Cardiac muscle cell (in vitro differentiated cells and primary cell): ENCODE results near the gene SHROOM3. TPM values are rescaled to one million over a fixed set of nuclear protein-coding genes. Genes with fewer than 3 reads are reported as not detected.

ENCODE experiments used
- DNase-seq, 2 donors: peaks; one replicate each; pipeline versions ENCODE4 v3.0.0 to v3.0.0-alpha.2; 2010 to 2017; ENCODE audit warnings: low read depth in 1 of 2, low spot score in 1 of 2
- H3K27ac ChIP-seq: fragments of 200-600 bp; sonication (generic); 2 replicates; pipeline ENCODE4 v1.5.1; 2016
- H3K27me3 ChIP-seq: fragments of 200-600 bp; sonication (generic); 2 replicates; pipeline ENCODE4 v1.6.0; 2016; ENCODE audit warnings: control low read depth
- H3K36me3 ChIP-seq: fragments of 200-600 bp; sonication (generic); 2 replicates; pipeline ENCODE4 v1.5.1; 2016; ENCODE audit warnings: control low read depth
- H3K4me1 ChIP-seq: fragments of 200-600 bp; sonication (generic); 2 replicates; pipeline ENCODE4 v1.8.1; 2017; ENCODE audit warnings: low read depth, mild to moderate bottlenecking, mixed run types
- H3K4me3 ChIP-seq: fragments of 200-600 bp; sonication (generic); 2 replicates; pipeline ENCODE4 v1.5.1; 2016; ENCODE audit warnings: mild to moderate bottlenecking
- H3K9me3 ChIP-seq: fragments of 200-600 bp; sonication (generic); 2 replicates; pipeline ENCODE4 v1.5.1; 2017; ENCODE audit warnings: low read depth, mild to moderate bottlenecking, control low read depth
- polyA plus RNA-seq: library from polyadenylated mRNA; unstranded; fragments of >200 nt; fragmentation: Nextera tagmentation; extraction: Ambion mirVana; gene quantifications from 2 replicates; pipeline ENCODE4 v1.2.1, GENCODE V29; 2016
- total RNA-seq: library from RNA; depleted of rRNA; stranded (reverse); fragments of >200 nt; gene quantifications from 2 replicates; pipeline ENCODE4 v1.2.3, GENCODE V29; 2016
- TF ChIP-seq, protein P1 (sequence below): IDR thresholded peaks from 2 replicates; pipeline ENCODE4 v1.5.1; 2012; ENCODE audit warnings: low read depth, mild to moderate bottlenecking, low read length

The SHROOM3 gene
- total and polyA plus RNA-seq, 2 experiments from 2014 or later = 13.7 to 47.7 TPM

DNA sequence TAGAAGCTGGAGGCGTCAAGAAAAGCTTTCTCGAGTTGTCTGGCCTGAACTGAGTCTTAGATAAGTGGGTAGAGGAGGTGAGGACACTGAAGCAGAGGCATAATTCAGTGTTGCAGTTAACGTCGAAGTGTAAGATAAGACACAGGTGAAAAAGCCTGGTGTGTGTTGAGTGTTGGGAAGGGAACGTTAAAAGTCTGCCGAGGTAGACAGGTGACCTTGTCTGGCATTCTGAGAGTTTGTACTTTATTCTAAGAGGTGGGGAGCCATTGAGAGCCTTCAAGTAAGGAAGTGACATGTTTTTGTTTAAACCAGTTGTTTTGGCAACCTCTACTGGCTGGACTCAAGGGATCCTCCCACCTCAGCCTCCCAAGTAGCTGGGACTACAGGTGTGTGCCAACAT is 219.1 kb downstream of the SHROOM3 start:
- H3K4me1 ChIP-seq = peaks cover 12% of the 10 kb centered on the region
- no peak for DNase-seq

DNA sequence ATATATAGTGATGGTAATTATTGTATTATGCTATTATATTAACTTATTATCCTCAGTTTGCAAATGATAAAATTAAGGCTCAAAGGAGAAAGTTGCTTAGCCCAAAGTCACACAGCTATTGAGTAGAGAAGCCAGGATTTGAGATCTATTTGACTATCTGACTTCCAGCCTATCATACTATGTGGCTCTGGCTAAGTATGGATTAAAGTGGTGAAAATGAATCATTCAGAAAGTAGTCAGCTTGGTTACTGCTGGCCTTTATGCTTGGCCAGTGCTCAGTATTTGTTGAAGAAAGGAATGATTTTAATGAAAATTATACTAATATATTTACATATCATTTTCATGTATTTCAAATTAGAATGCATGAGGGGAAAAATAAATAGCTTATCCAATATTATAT is 219.8 kb downstream of the SHROOM3 start:
- DNase-seq = no peak
- Histone ChIP-seq H3K9me3 (no peaks in the 10 kb centered on the region), H3K36me3 (no peaks in the 10 kb centered on the region), H3K27me3 (no peaks in the 10 kb centered on the region), H3K4me1 (peaks cover 12% of the 10 kb centered on the region), H3K4me3 (no peak overlapping the region), H3K27ac (no peak overlapping the region)
- TF ChIP-seq, protein P1, sequence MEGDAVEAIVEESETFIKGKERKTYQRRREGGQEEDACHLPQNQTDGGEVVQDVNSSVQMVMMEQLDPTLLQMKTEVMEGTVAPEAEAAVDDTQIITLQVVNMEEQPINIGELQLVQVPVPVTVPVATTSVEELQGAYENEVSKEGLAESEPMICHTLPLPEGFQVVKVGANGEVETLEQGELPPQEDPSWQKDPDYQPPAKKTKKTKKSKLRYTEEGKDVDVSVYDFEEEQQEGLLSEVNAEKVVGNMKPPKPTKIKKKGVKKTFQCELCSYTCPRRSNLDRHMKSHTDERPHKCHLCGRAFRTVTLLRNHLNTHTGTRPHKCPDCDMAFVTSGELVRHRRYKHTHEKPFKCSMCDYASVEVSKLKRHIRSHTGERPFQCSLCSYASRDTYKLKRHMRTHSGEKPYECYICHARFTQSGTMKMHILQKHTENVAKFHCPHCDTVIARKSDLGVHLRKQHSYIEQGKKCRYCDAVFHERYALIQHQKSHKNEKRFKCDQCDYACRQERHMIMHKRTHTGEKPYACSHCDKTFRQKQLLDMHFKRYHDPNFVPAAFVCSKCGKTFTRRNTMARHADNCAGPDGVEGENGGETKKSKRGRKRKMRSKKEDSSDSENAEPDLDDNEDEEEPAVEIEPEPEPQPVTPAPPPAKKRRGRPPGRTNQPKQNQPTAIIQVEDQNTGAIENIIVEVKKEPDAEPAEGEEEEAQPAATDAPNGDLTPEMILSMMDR = no peak

More for the DNA sequence above, 219.1 kb downstream of the SHROOM3 start:
- no peaks in the 10 kb centered on the region for H3K27me3 ChIP-seq
- H3K27ac ChIP-seq = no peak overlapping the region
- no peak overlapping the region for H3K4me3 ChIP-seq
- TF ChIP-seq, protein P1 = no peak
- H3K36me3 ChIP-seq = no peaks in the 10 kb centered on the region
- H3K9me3 ChIP-seq = no peaks in the 10 kb centered on the region

- H3K27me3 ChIP-seq = no peaks in the 10 kb centered on the region
- H3K27ac ChIP-seq = no peak overlapping the region
- TF ChIP-seq, protein P1 = no peak
Observed at GRCh38 chr4:76655566-76656479, 220.8 kb downstream of the SHROOM3 start.

GRCh38 chr4:76657443-76657842 is 222.4 kb downstream of the SHROOM3 start:
- TF ChIP-seq, protein P1 = no peak
- no peaks in the 10 kb centered on the region for H3K27me3 ChIP-seq
- H3K9me3 ChIP-seq = no peaks in the 10 kb centered on the region
- H3K36me3 ChIP-seq = no peaks in the 10 kb centered on the region
- H3K4me3 ChIP-seq = no peak overlapping the region
- H3K4me1 ChIP-seq = peaks cover 12% of the 10 kb centered on the region
- no peak for DNase-seq
- H3K27ac ChIP-seq = no peak overlapping the region

More at GRCh38 chr4:76655566-76656479, 220.8 kb downstream of the SHROOM3 start:
- H3K9me3 ChIP-seq = no peaks in the 10 kb centered on the region
- H3K36me3 ChIP-seq = no peaks in the 10 kb centered on the region
- peaks cover 12% of the 10 kb centered on the region for H3K4me1 ChIP-seq
- no peak overlapping the region for H3K4me3 ChIP-seq
- no peak for DNase-seq

DNA sequence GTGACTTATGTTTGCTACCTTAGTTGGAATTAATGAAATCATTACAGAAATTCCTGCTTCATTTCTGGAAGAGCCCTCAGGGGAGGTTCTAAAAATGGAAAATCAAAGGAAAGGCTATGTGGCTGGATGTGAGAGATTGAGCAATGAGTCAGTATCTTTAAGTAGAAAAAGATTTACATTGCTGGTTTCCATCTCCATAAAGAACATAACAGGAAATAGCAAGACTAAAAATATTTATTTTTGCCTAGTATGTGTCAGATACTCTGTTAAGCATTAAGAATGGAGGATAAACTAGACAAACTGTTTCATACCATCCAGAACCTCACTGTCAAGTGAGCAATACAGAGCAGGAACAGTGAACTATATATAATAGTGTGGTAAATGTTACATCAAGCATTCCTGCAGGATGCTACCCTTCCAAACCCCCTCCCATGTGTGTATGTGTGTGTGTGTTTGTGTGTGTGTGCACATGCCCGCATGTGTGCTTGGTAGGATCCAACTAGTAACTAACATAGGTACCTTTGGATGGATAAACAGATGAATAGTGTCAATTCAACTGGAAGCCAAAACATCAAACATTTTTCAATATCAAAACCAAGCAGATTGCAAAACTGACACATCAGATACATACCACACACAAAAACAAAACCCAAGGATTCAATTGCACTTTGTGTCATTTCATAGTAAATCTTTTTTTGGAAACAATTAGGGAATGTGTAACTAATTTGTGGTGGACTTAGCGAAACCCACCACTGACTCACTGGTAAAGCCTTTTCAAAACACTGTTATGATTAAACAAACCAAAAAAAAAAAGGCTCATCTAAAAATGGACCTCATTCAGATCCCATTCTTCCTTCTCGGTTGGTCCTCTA is 223.4 kb downstream of the SHROOM3 start:
- peak in 1 of 2 donors; percentile 62 for DNase-seq
- Histone ChIP-seq H3K27me3 (no peaks in the 10 kb centered on the region), H3K27ac (no peak overlapping the region), H3K36me3 (no peaks in the 10 kb centered on the region), H3K4me3 (no peak overlapping the region), H3K9me3 (no peaks in the 10 kb centered on the region), H3K4me1 (peaks cover 12% of the 10 kb centered on the region)
- TF ChIP-seq, protein P1 = no peak
